ENCODE data around the gene FCAMR. TPM values are rescaled to one million over a fixed set of nuclear protein-coding genes. Genes with fewer than 3 reads are reported as not detected.

Gene FCAMR
- total and polyA plus RNA-seq, 2 donors (not counting 1 experiment from before 2014, with no cell fraction given), result not detected

- Histone ChIP-seq H3K9ac (ENCODE audit: low read length) (no peak overlapping the region), H3K27me3 (replicated peaks in 1 of 4; ENCODE audit: control extremely low read depth in 1 of 4, control insufficient read depth in 3 of 4, insufficient read depth in 4 of 4, low read length in 3 of 4) (no peaks in the 10 kb centered on the region), H3K4me2 (replicated peaks; ENCODE audit: low read depth, low read length, poor library complexity, severe bottlenecking) (no peak overlapping the region), H3K79me2 (ENCODE audit: control insufficient read depth, insufficient read depth, low read length) (no peaks in the 10 kb centered on the region), H3K36me3 (replicated peaks in 1 of 2; ENCODE audit: control extremely low read depth in 1 of 2, control insufficient read depth in 1 of 2, extremely low read depth in 1 of 2, insufficient read depth in 2 of 2, low read length in 1 of 2) (no peaks in the 10 kb centered on the region), H4K20me1 (ENCODE audit: control insufficient read depth, insufficient read depth, low read length, poor library complexity, severe bottlenecking) (no peaks in the 10 kb centered on the region), H3K4me3 (ENCODE audit: control extremely low read depth in 1 of 5, extremely low read depth in 1 of 5, insufficient read depth in 1 of 5, low read depth in 2 of 5, low read length in 4 of 5) (no peak overlapping the region), H3K9me3 (ENCODE audit: control extremely low read depth in 1 of 3, control insufficient read depth in 2 of 3, insufficient read depth in 1 of 3, low read length in 2 of 3) (no peaks in the 10 kb centered on the region), H2AFZ (ENCODE audit: insufficient read depth, low read depth, low read length, poor library complexity, severe bottlenecking) (no peak overlapping the region), H3K4me1 (ENCODE audit: control insufficient read depth in 2 of 2, insufficient read depth in 2 of 2, low read length in 2 of 2) (peaks cover 5 to 9% of the 10 kb centered on the region in 2 donors), H3K27ac (ENCODE audit: low read length in 2 of 2) (no peak overlapping the region)
- ATAC-seq (ENCODE audit: low read depth), result no peak
- ChIA-PET CTCF (interaction anchor here (1.0 kb wide), 2 partner anchors 47 to 224 kb away, joined by 3 to 4 read pairs; no protein-coding TSS in a partner anchor), POLR2A (no interaction called here)
- Mint-ChIP-seq H3K27ac (no peak overlapping the region), H3K27me3 (peaks cover 3% of the 10 kb centered on the region), H3K9me3 (ENCODE audit: insufficient read depth) (no peaks in the 10 kb centered on the region), H3K4me1 (peaks cover 18% of the 10 kb centered on the region), H3K4me3 (no peak overlapping the region)
- 83% methylated on average over 2 of the region's 2 CpGs for WGBS (ENCODE audit: insufficient coverage)
- no peak for DNase-seq
- intact Hi-C loops (cut with micrococcal nuclease), result no loop called here
- TF ChIP-seq EZH2 (IDR thresholded peaks at IDR 0.05; ENCODE audit: borderline replicate concordance, insufficient read depth, low read depth, low read length, poor library complexity, severe bottlenecking) (no peak), CTCF (IDR thresholded peaks at IDR 0.05) (no peak)
Observed at GRCh38 chr1:206958144-206958543, 12.1 kb downstream of the FCAMR start.

- peaks cover 17% of the 10 kb centered on the region for H3K4me1 Mint-ChIP-seq
- intact Hi-C loops (cut with micrococcal nuclease), result no loop called here
- Histone ChIP-seq H3K27me3 (replicated peaks in 1 of 4; ENCODE audit: control extremely low read depth in 1 of 4, control insufficient read depth in 3 of 4, insufficient read depth in 4 of 4, low read length in 3 of 4) (no peaks in the 10 kb centered on the region), H2AFZ (ENCODE audit: insufficient read depth, low read depth, low read length, poor library complexity, severe bottlenecking) (no peak overlapping the region), H3K4me1 (ENCODE audit: control insufficient read depth in 2 of 2, insufficient read depth in 2 of 2, low read length in 2 of 2) (peaks cover 5 to 8% of the 10 kb centered on the region in 2 donors), H3K4me2 (replicated peaks; ENCODE audit: low read depth, low read length, poor library complexity, severe bottlenecking) (no peak overlapping the region), H3K9me3 (ENCODE audit: control extremely low read depth in 1 of 3, control insufficient read depth in 2 of 3, insufficient read depth in 1 of 3, low read length in 2 of 3) (no peaks in the 10 kb centered on the region), H3K9ac (ENCODE audit: low read length) (no peak overlapping the region), H3K36me3 (replicated peaks in 1 of 2; ENCODE audit: control extremely low read depth in 1 of 2, control insufficient read depth in 1 of 2, extremely low read depth in 1 of 2, insufficient read depth in 2 of 2, low read length in 1 of 2) (no peaks in the 10 kb centered on the region), H3K4me3 (ENCODE audit: control extremely low read depth in 1 of 5, extremely low read depth in 1 of 5, insufficient read depth in 1 of 5, low read depth in 2 of 5, low read length in 4 of 5) (no peak overlapping the region), H3K27ac (ENCODE audit: low read length in 2 of 2) (no peak overlapping the region), H4K20me1 (ENCODE audit: control insufficient read depth, insufficient read depth, low read length, poor library complexity, severe bottlenecking) (no peaks in the 10 kb centered on the region), H3K79me2 (ENCODE audit: control insufficient read depth, insufficient read depth, low read length) (no peaks in the 10 kb centered on the region)
- H3K27ac Mint-ChIP-seq, result no peak overlapping the region
- ChIA-PET CTCF (interaction anchor here (1.0 to 1.3 kb wide), 3 partner anchors 22 to 223 kb away, joined by 3 to 4 read pairs (median 4); no protein-coding TSS in a partner anchor), POLR2A (no interaction called here)
- no peaks in the 10 kb centered on the region for H3K9me3 Mint-ChIP-seq (ENCODE audit: insufficient read depth)
- H3K27me3 Mint-ChIP-seq, result peaks cover 3% of the 10 kb centered on the region
- WGBS (ENCODE audit: insufficient coverage), result 97% methylated on average over 5 of the region's 5 CpGs
- H3K4me3 Mint-ChIP-seq, result no peak overlapping the region
- ATAC-seq (ENCODE audit: low read depth) (no peak), DNase-seq (no peak)
- TF ChIP-seq CTCF (IDR thresholded peaks at IDR 0.05) (no peak), EZH2 (IDR thresholded peaks at IDR 0.05; ENCODE audit: borderline replicate concordance, insufficient read depth, low read depth, low read length, poor library complexity, severe bottlenecking) (no peak)
Observed at GRCh38 chr1:206957639-206958038, 12.6 kb downstream of the FCAMR start.
